Measurements from ENCODE around the gene ZNF718. TPM values are rescaled to one million over a fixed set of nuclear protein-coding genes. Genes with fewer than 3 reads are reported as not detected.
"Not testable (repeated sequence)": the region's sequence is repeated elsewhere in the genome, so short reads cannot be mapped to it uniquely, and the experiment has no call there.

ZNF718 gene
- total RNA-seq, 2 donors from 2014 or later = 2.4 to 3.5 TPM

DNA sequence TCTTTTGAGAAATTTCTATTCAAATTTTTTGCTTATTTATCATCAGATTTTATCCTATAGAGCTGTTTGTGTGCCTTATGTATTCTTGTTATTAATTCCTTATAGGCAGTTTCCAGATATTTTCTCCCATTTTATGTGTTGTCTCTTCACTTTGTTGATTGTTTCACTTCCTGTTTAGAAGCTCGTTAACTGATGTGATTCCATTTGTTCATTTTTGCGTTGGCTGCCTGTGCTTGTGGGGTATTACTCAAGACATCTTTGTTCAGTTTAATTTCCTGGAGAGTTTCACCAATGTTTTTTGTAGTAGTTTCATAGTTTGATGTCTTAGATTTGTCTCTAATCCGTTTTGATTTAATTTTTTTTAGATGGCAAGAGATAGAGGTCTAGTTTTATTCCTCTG is 14.6 kb downstream of the ZNF718 start:
- Histone ChIP-seq H3K4me3 (no peak overlapping the region), H3K4me1 (no peaks in the 10 kb centered on the region), H3K36me3 (peaks cover 69% of the 10 kb centered on the region), H3K9me3 (peaks cover 7 to 99% of the 10 kb centered on the region in 2 donors), H3K27ac (no peak overlapping the region), H3K27me3 (no peaks in the 10 kb centered on the region)
- no peak for DNase-seq (ENCODE audit: low spot score)
- TF ChIP-seq, protein P1, sequence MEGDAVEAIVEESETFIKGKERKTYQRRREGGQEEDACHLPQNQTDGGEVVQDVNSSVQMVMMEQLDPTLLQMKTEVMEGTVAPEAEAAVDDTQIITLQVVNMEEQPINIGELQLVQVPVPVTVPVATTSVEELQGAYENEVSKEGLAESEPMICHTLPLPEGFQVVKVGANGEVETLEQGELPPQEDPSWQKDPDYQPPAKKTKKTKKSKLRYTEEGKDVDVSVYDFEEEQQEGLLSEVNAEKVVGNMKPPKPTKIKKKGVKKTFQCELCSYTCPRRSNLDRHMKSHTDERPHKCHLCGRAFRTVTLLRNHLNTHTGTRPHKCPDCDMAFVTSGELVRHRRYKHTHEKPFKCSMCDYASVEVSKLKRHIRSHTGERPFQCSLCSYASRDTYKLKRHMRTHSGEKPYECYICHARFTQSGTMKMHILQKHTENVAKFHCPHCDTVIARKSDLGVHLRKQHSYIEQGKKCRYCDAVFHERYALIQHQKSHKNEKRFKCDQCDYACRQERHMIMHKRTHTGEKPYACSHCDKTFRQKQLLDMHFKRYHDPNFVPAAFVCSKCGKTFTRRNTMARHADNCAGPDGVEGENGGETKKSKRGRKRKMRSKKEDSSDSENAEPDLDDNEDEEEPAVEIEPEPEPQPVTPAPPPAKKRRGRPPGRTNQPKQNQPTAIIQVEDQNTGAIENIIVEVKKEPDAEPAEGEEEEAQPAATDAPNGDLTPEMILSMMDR (IDR thresholded peaks at IDR 0.05) = no peak

DNA sequence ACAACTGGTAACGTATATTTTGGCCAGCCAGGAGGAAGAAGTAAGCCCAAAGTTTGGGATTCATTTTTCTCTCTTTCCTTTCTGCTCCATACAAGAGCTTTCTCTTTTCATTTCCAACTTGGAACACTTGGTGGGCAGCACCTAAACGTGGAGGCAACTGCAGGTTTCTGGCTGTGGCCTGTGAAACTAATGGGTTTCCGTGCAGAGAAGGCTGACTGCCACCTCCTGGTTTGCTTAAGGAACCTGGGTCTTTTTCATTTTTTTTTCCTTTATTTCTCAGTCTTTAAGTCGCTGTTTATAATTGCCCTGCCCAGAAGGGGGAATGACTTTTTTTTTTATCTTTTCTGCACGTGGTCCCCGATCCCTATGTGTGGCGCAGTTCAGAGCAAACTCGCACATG is 15.4 kb downstream of the ZNF718 start:
- H3K27me3 ChIP-seq = no peaks in the 10 kb centered on the region
- no peak for DNase-seq (ENCODE audit: low spot score)
- H3K4me3 ChIP-seq = no peak overlapping the region
- no peaks in the 10 kb centered on the region for H3K4me1 ChIP-seq
- TF ChIP-seq, protein P1 (IDR thresholded peaks at IDR 0.05) = no peak
- H3K27ac ChIP-seq = no peak overlapping the region
- peaks cover 11 to 99% of the 10 kb centered on the region in 2 donors for H3K9me3 ChIP-seq
- peaks cover 62% of the 10 kb centered on the region for H3K36me3 ChIP-seq

DNA sequence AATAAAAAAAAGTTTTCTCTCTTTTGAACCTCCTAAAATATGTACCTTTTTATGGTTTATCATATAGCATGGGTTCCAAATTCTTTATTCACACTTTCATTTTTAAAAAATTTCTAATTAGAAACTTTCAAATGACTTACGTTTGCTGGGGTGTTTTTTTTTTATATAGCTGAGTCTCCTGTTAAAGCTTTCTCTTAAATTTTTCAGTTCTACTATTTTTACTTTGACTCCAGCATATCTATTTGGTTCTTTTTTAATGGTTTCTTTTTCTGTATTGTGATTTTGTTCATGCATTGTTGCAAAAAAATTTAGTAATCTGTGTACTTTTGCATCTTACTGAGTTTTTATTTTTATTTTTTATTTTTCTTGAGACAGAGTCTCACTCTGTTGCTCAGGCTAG is 22.3 kb downstream of the ZNF718 start:
- Histone ChIP-seq H3K9me3 (peaks cover 26 to 100% of the 10 kb centered on the region in 2 donors), H3K4me3 (no peak overlapping the region), H3K36me3 (peaks cover 36% of the 10 kb centered on the region), H3K27ac (no peak overlapping the region), H3K27me3 (no peaks in the 10 kb centered on the region), H3K4me1 (no peaks in the 10 kb centered on the region)
- DNase-seq (ENCODE audit: low spot score) = no peak
- TF ChIP-seq, protein P1 (IDR thresholded peaks at IDR 0.05) = no peak

DNA sequence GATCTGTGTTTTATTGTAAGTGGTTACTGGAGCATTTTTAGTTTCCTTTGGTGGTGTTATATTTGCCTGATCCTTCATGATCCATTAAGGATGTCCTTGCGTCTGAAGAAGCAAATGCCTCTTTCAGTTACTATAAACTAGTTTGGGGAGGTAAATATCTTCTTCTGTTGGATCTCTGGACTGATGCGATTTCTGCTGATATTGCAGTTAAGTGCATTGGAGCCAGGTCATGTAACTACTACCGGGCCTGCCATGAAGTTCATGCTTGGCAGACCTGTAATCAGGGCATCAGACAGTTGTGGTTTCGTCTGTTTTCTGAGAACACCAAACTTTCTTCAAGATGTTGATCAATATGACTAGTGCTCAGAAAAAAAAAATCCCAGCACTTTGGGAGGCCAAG is 22.9 kb downstream of the ZNF718 start:
- H3K27me3 ChIP-seq = no peaks in the 10 kb centered on the region
- H3K9me3 ChIP-seq = peaks cover 26 to 94% of the 10 kb centered on the region in 2 donors
- H3K36me3 ChIP-seq = peaks cover 36% of the 10 kb centered on the region
- no peak overlapping the region for H3K4me3 ChIP-seq
- H3K4me1 ChIP-seq = no peaks in the 10 kb centered on the region
- TF ChIP-seq, protein P1 (IDR thresholded peaks at IDR 0.05) = no peak
- DNase-seq (ENCODE audit: low spot score) = no peak
- H3K27ac ChIP-seq = no peak overlapping the region

DNA sequence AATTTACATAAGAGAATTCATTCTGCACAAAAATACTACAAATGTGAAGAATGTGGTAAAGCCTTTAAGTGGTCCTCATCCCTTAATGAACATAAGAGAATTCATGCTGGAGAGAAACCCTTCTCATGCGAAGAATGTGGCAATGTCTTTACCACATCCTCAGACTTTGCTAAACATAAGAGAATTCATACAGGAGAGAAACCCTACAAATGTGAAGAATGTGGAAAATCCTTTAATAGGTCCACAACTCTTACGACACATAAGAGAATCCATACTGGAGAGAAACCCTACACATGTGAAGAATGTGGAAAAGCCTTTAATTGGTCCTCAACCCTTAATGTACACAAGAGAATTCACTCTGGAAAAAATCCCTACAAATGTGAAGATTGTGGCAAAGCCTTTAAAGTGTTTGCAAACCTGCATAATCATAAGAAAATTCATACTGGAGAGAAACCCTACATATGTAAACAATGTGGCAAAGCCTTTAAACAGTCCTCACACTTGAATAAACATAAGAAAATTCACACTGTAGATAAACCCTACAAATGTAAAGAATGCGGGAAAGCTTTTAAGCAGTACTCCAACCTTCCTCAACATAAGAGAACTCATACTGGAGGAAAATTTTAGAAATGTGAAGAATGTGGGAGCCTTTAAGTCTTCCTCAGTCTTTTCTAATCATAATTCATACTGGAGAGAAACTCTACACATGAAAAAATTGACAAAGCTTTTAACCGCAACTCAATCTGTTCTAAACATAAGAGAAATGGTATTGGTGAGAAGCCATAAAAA is 37.4 kb downstream of the ZNF718 start:
- H3K27me3 ChIP-seq = no peaks in the 10 kb centered on the region
- TF ChIP-seq, protein P1 (IDR thresholded peaks at IDR 0.05) = no peak
- no peak overlapping the region for H3K27ac ChIP-seq
- peaks cover 53 to 100% of the 10 kb centered on the region in 2 donors for H3K9me3 ChIP-seq
- no peak for DNase-seq (ENCODE audit: low spot score)
- peaks cover 38% of the 10 kb centered on the region for H3K36me3 ChIP-seq
- H3K4me1 ChIP-seq = no peaks in the 10 kb centered on the region
- H3K4me3 ChIP-seq = no peak overlapping the region

DNA sequence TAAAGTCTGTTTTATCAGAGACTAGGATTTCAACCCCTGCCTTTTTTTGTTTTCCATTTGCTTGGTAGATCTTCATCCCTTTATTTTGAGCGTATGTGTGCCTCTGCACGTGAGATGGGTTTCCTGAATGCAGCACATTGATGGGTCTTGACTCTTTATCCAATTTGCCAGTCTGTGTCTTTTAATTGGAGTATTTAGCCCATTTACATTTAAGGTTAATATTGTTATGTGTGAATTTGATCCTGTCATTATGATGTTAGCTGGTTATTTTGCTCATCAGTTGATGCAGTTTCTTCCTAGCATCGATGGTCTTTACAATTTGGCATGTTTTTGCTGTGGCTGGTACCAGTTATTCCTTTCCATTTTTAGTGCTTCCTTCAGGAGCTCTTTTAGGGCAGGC is 45.3 kb downstream of the ZNF718 start:
- not testable (repeated sequence) for H3K36me3 ChIP-seq; H3K4me3 ChIP-seq; H3K27me3 ChIP-seq; H3K4me1 ChIP-seq; H3K27ac ChIP-seq; DNase-seq (ENCODE audit: low spot score)
- peaks cover 44 to 96% of the 10 kb centered on the region in 2 donors for H3K9me3 ChIP-seq

DNA sequence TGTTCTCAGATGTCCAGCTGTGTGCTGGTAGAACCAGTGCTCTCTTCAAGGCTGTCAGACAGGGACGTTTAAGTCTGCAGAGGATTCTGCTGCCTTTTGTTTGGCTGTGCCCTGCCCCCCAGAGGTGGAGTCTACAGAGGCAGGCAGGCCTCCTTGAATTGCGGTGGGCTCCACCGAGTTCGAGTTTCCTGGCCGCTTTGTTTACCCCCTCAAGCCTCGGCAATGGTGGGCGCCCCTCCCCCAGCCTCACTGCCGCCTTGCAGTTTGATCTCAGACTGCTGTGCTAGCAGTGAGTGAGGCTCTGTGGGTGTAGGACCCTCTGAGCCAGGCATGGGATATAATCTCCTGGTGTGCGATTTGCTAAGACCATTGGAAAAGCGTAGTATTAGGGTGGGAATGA is 47.0 kb downstream of the ZNF718 start:
- not testable (repeated sequence) for H3K4me3 ChIP-seq; H3K27me3 ChIP-seq; H3K36me3 ChIP-seq; H3K4me1 ChIP-seq; DNase-seq (ENCODE audit: low spot score); H3K27ac ChIP-seq
- peaks cover 39 to 96% of the 10 kb centered on the region in 2 donors for H3K9me3 ChIP-seq
